PFSK-1 (cell line): ENCODE measurements around the gene LTB.

Source experiments
- POLR2AphosphoS5 ChIP-seq: IDR thresholded peaks from 2 replicates; pipeline ENCODE4 v1.6.1; 2012; ENCODE audit warnings: low read depth, mild to moderate bottlenecking, control low read depth, low read length, moderate library complexity
- REST ChIP-seq, 2 experiments: IDR thresholded peaks; 2 replicates each; pipeline versions ENCODE4 v1.6.1 to v1.8.0; 2011 to 2012; ENCODE audit warnings: low read depth in 2 of 2, low read length in 2 of 2, control low read depth in 1 of 2, inconsistent platforms in 1 of 2, mild to moderate bottlenecking in 1 of 2, moderate library complexity in 1 of 2; ENCODE audit not compliant: insufficient read depth in 1 of 2
- SIN3A ChIP-seq: IDR thresholded peaks from 2 replicates; pipeline ENCODE4 v1.6.1; 2012; ENCODE audit warnings: mild to moderate bottlenecking, low read length, moderate library complexity, borderline replicate concordance; ENCODE audit not compliant: insufficient read depth
- TAF1 ChIP-seq: IDR thresholded peaks from 2 replicates; pipeline ENCODE4 v1.6.1; 2012; ENCODE audit warnings: low read length, control low read depth, borderline replicate concordance; ENCODE audit not compliant: insufficient read depth

GRCh38 chr6:31556307-31556706, 25.9 kb downstream of the LTB start:
- TF ChIP-seq SIN3A, result no peak
- TF ChIP-seq POLR2AphosphoS5, result no peak
- no peak for TF ChIP-seq TAF1
- no peak for TF ChIP-seq REST (IDR thresholded peaks at IDR 0.05; ENCODE audit: insufficient read depth in 1 of 2, low read depth in 2 of 2, low read length in 2 of 2)
